Left colon (tissue), 2 donors: ENCODE measurements around the gene DIS3L. TPM values are rescaled to one million over a fixed set of nuclear protein-coding genes. Genes with fewer than 3 reads are reported as not detected.
A peak's percentile ranks its signal among the peaks of the same experiment; 100 is the strongest.

Experiments used
- ATAC-seq: fragments of 200-7000 bp; cut with Tn5 transposase; one replicate; pipeline ENCODE4 v1.9.1; 2020; ENCODE audit warnings: mild to moderate bottlenecking, moderate library complexity
- DNase-seq, 2 donors: peaks; one replicate each; pipeline ENCODE4 v3.0.0-alpha.2; 2020
- intact Hi-C, 2 donors: fragments of 100-400 bp; cut with DNase I in 1 of 2; cut with micrococcal nuclease in 1 of 2; formaldehyde crosslinking; loops; one replicate each; pipeline versions ENCODE4 v1.11.2 to v1.14.0; 2022; cut with DNase I, micrococcal nuclease
- total RNA-seq, 2 donors: library from RNA; stranded (reverse); fragmentation: NEBNext Ultra II Directional; extraction: Animal tissue kit (Norgen Biotek cat#: 25700); gene quantifications; one replicate each; pipeline ENCODE4 v1.2.1, GENCODE V29; 2021
- donor health status: DM: no; HTN: no; CAD: no.
- donor health status: DM: yes; HTN: yes; CAD: no.

The DIS3L gene
- total RNA-seq, 2 donors from 2014 or later = 20.1 to 24.4 TPM

DNA sequence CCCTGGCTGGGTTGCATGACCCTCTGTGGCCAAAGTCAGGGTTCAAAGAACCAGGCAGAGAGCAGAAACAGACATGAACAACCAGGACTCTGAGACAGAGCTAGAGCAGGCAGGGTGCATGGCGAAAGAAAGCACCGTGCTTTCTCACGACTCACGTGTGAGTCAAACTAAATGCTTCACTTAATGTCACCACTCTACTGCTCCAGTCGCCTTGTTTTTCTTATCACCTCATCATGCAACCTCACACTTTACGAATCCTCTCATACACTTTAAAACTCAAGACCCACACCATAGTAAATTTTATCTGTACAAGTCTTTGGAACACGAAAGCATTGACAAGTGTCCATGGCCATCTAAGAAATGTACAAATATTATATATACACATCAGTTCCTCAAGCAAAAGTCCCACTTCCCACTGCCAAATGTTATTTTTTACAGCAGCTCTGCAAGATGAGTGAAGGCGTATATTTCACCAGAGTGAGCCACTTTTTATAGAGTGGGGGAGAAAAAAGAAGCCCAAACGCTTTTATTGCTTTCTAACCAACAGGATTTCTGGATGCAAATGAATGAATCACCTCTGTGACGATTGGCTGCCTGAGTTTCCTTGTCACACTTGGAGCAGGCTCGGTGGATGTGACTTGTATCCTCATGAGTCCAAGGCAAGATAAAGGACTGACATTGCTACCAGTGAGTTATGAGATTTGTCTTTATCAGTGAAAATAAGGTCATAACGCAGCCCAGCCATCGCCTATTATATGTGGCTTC, 23.9 kb upstream of the DIS3L start:
- DNase-seq (peak in 1 of 2 donors; percentile 39), ATAC-seq (peak; percentile 99)
- intact Hi-C loops = loop anchor here in 1 of 2 donors (10.0 kb wide), 1 partner anchor 345 kb away; no protein-coding TSS in a partner anchor

DNA sequence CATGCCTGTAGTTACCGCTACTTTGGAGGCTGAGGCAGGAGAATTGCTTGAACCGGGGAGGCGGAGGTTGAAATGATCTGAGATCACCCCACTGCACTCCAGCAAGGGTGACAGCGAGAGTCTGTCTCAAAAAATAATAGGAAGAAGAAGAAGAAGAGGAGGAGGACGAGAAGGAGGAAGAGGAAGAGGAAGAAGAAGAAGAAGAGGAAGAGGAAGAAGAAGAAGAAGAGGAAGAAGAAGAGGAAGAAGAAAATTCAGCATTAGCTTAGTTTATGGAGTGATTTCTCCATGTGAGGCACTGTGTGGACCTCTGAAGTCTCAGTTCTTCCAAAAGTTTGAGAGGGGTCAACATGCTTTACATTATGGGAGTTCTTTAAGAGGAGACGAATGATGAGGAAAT, 22.4 kb upstream of the DIS3L start:
- ATAC-seq = no peak
- intact Hi-C loops = loop anchor here in 1 of 2 donors (10.0 kb wide), 1 partner anchor 346 kb away; no protein-coding TSS in a partner anchor
- no peak for DNase-seq

DNA sequence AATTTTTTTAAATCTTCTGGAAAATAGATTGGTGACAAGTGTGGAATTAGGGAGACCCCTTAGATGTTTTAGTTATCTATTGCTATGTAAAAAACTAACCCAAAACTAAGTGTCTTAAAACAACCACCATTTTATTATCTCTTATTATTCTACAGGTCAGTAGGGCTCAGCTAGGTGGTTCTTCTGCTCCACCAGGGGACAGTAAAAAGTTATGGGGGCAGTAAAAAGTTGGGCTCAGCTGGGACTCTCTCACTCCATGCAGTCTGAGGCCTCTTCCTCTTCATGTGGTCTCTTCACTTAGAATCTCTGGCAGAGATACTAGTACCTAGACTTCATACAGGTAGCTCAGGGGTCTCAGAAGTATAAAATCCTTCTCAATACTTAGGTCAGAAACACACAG, 18.0 kb upstream of the DIS3L start:
- intact Hi-C loops = loop anchor here in 1 of 2 donors (10.0 kb wide), 1 partner anchor 351 kb away; no protein-coding TSS in a partner anchor
- DNase-seq (no peak), ATAC-seq (no peak)

DNA sequence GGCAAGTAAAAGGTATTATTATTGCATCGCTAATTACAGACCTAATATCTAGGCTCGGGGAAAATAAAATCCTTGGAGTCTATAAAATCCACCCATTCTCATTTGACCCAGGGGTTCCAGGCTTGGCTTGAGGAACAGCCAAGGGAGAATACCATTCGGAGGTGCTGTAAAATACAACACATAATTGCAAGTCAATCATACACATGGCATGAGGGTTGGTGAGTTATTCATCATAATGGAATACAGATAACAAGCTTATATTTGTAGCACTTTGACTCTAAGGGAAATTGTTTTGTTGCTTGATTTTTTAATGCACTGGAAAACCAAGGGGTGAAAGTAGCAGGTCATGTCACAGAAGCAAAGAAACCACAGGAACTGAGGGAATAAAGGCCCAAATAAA, 16.8 kb upstream of the DIS3L start:
- ATAC-seq = no peak

DNA sequence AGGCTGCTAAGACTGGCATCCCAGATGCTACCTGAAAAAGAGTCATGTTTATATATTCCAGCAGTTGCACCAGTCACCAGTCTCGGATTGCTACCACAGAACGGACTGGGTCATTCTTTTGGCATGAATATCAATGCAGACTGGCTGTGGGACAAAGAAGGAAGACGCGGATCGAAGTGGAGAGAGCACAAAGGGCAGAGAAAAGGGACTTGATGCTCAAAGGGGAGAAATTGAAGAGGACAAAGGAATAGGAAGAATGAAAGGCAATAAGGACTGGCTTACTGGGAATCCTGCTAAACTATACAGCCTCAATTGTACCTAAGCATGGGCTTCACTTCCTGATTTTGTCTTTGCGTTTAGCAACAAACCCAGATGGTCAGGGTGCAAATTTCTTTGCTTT, 15.3 kb upstream of the DIS3L start:
- ATAC-seq = no peak
- intact Hi-C loops = loop anchor here in 1 of 2 donors (10.0 kb wide), 1 partner anchor 353 kb away; no protein-coding TSS in a partner anchor

More for the DNA sequence above, 16.8 kb upstream of the DIS3L start:
- no peak for DNase-seq
- intact Hi-C loops = loop anchor here in 1 of 2 donors (10.0 kb wide), 1 partner anchor 352 kb away; no protein-coding TSS in a partner anchor

GRCh38 chr15:66278671-66279070, 14.7 kb upstream of the DIS3L start:
- DNase-seq (no peak), ATAC-seq (no peak)
- intact Hi-C loops = loop anchor here in 1 of 2 donors (10.0 kb wide), 1 partner anchor 354 kb away; no protein-coding TSS in a partner anchor

More for the DNA sequence above, 15.3 kb upstream of the DIS3L start:
- no peak for DNase-seq

DNA sequence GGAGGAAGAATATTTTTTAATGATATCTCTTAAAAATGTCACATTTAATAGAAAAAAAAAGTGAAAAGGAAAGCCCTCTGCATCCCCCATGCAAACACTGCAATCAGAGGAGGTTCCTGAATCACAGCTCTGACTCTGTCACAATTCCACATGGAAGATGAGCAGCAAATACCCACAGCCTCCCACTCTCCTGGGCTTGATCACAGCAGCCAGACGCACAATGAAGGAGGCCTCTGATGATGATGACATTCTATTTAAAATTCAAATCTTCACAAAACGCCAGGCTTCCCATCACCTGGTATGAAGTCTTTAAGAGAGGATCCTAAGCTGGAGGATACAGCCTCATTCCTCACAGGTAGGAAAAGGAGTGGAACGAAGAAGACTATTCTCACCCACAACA, 9.1 kb upstream of the DIS3L start:
- intact Hi-C loops = loop anchor here in 1 of 2 donors (10.0 kb wide), 1 partner anchor 299 kb away; no protein-coding TSS in a partner anchor
- DNase-seq (no peak), ATAC-seq (no peak)

DNA sequence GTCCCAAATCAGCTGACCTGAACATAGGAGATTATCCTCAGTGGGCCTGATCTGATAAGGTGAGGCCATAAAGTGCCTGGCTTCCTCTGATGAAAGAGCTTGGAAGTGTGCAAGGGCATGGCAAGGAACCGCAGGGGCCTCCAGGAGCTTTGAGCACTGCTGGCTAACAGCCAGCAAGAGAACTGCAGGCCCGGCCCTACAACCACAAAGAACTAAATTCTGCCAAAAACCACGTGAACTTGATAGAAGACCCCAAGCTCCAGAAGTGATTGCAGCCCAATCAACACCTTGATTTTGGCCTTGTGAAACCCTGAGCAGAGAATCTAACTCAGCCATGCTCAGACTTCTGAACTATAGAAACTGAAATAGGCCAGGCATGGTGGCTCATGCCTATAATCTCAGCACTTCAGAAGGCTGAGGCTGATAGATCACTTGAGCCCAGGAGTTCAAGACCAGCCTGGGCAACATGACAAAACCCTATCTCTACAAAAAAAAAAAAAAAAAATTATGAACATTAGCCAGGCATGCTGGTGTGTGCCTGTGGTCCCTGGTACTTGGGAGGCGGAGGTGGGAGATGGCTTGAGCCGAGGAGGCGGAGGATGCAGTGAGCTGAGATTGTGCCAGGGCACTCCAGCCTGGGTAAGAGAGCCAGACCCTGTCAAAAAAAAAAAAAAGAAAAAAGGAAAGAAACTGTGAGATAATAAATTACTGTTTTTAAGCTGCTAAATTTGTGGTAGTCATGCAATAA, 7.7 kb upstream of the DIS3L start:
- intact Hi-C loops = loop anchor here in 1 of 2 donors (10.0 kb wide), 1 partner anchor 301 kb away; no protein-coding TSS in a partner anchor
- ATAC-seq (no peak), DNase-seq (no peak)

- ATAC-seq = no peak
- intact Hi-C loops = loop anchor here in 1 of 2 donors (10.0 kb wide), 1 partner anchor 303 kb away; no protein-coding TSS in a partner anchor
- no peak for DNase-seq
Measured at GRCh38 chr15:66287461-66288057, 5.8 kb upstream of the DIS3L start.

GRCh38 chr15:66288093-66288492, 5.3 kb upstream of the DIS3L start:
- DNase-seq (no peak), ATAC-seq (peak; percentile 45)
- intact Hi-C loops = loop anchor here in 1 of 2 donors (10.0 kb wide), 1 partner anchor 303 kb away; no protein-coding TSS in a partner anchor

DNA sequence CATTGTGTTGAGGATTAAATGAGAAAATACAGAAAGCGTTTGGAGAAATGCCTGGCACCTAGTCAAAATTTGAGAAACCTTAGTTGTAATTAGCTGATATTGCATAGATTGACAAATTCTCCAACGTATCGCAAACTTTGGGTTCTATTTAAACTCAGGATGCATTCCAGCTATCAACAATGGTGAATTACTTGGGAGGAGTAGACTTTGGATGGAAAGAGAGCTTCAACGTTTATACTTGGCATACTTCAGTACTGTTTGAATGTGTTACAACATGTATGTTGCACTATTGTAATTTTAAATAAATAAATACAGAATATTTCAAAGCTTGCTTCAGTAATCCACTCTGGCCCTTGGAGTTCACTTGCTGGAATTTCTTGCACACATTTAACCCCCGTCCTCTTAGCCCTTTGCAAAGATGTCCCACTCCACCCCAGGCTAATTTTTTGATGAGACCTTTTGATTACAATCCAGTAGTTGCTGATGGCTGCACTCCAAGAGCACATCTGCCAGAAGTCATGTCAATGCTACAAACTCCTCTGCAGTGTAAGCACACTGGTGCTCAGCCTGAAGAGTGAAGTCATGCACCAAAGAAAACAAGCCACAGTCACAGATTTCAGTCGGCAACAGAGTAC, 4.7 kb upstream of the DIS3L start:
- ATAC-seq = no peak
- DNase-seq = no peak
- intact Hi-C loops = loop anchor here in 1 of 2 donors (10.0 kb wide), 1 partner anchor 304 kb away; no protein-coding TSS in a partner anchor

- no peak for ATAC-seq
- no peak for DNase-seq
- intact Hi-C loops = no loop called here
Measured at GRCh38 chr15:66290007-66290406, 3.4 kb upstream of the DIS3L start.

- no peak for ATAC-seq
- DNase-seq = no peak
- intact Hi-C loops = no loop called here
Measured at GRCh38 chr15:66290518-66290917, 2.9 kb upstream of the DIS3L start.

- DNase-seq (no peak), ATAC-seq (no peak)
- intact Hi-C loops = no loop called here
Measured at GRCh38 chr15:66291816-66292570, 1.4 kb upstream of the DIS3L start.

DNA sequence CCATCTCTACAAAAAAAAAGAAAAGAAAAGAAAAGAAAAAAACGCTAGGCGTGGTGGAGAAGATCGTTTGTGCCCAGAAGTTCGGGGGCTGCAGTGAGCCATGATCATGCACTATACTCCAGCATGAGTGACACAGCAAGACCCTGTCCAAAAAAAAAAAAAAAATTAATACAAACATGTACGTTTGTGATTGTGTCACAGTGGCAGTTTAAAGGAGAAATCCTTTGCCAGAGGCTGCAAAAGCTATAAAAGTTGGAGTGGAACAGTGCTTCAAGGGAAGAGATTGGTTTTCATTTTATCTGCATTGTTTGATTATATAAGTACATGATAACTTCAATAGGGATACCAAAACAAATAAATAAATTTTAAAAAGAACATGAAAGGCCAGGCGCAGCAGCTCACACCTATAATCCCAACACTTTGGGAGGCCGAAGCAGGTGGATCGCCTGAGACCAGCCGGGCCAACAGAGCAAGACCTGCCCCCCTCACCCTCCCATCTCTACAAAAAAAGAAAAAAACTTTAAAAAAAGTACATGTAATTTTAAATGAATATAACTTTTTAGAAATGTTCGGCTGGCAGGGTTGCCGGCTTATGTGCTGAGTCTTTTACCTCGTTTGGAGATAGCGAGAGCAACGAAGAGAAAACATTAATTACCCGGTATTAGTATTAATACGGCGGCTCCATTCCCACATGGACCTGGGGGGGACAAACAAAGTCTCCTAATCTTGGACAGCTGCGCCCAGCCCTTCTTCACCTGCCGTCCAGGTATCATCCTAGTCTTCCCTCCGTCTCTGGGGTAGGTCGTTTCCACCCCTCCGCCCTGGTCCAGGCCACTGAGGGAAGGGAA, 573 bp upstream of the DIS3L start:
- DNase-seq (no peak), ATAC-seq (peak; percentile 4)
- intact Hi-C loops = no loop called here

GRCh38 chr15:66294157-66294931, 976 bp downstream of the DIS3L start:
- intact Hi-C loops = no loop called here
- peak; percentile 37 to 41 for DNase-seq

More at GRCh38 chr15:66294157-66294931, 976 bp downstream of the DIS3L start:
- peak; percentile 45 for ATAC-seq
